HG03521 (cell line): ENCODE data around the gene LTN1.

Source experiments
- ATAC-seq: cut with Tn5 transposase; IDR thresholded peaks from one replicate; pipeline ENCODE4 v1.9.1; 2021; ENCODE audit warnings: mild to moderate bottlenecking, moderate library complexity; ENCODE audit not compliant: unreplicated experiment

The LTN1 gene

GRCh38 chr21:28986677-28987076 lies 6.0 kb downstream of the LTN1 start:
- no peak for ATAC-seq

DNA sequence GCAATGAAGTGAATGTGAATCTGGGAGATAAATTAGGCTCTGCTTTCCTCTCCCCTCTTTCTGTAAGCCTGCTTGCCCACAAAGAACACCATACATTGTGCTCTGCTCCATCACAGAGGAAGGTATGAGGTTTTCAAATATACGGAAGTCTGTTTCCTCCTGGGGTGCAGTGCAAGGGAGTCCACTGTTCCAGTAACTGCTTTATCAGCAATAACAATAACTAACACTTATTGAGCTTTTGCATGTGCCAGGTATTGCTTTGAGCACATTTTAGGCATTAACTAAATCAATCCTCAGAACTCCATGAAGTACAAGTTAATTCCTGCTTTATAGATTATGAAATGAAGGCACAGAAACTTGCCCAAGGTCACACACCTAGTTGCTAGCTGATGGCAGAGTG lies 10.0 kb downstream of the LTN1 start:
- no peak for ATAC-seq

GRCh38 chr21:28979092-28979491 lies 13.6 kb downstream of the LTN1 start:
- no peak for ATAC-seq

DNA sequence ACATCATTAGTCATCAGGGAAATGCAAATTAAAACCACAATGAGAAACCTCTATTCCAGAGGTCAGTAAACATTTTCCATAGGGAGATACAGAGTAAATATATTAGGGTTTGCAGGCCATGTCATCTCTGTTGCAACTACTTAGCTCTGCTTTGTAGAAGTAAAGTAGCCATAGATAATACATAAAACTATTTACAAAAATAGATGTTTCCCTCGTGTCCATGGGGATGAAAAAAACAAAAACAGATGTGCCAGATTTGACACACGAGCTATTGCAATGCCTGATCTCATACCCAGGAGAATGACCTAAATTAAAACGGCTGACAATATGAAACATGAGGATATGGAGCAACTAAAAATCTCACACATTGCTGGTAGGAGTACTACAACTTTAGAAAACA lies 17.3 kb downstream of the LTN1 start:
- ATAC-seq = no peak

DNA sequence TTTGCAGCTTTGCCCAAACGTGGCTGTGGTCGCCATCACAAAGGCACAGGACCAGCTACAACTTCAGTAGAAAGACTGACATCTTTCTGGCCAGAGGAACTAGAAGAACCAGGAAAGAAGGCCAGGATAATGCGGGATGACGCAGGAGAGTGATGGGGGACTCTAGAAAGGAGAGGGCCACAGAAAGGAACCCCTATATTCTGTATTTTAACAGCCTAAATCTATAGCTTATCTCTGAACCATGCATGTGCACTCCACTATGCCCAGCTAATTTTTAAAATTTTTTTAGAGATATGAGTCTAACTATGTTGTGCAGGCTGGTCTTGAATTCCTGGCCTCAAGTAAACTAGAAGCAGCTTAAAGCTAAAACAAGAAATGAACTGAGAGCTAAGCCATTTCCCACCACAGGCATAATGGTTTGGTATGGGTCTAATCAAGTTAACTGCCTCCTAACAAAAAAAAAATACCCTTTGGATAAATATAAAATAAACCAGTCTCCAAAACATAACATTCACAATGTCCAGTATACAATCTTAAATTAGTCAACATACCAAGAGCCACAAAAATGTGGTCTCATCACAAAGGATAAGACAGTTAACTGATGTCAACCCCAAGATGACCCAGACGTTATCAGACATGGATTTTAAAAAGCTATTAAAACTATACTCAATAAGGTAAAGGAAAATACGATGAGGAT lies 18.0 kb downstream of the LTN1 start:
- ATAC-seq = no peak

- ATAC-seq = no peak
Observed at GRCh38 chr21:28972398-28972797, 20.3 kb downstream of the LTN1 start.

- ATAC-seq = no peak
Observed at GRCh38 chr21:28971171-28971570, 21.5 kb downstream of the LTN1 start.

DNA sequence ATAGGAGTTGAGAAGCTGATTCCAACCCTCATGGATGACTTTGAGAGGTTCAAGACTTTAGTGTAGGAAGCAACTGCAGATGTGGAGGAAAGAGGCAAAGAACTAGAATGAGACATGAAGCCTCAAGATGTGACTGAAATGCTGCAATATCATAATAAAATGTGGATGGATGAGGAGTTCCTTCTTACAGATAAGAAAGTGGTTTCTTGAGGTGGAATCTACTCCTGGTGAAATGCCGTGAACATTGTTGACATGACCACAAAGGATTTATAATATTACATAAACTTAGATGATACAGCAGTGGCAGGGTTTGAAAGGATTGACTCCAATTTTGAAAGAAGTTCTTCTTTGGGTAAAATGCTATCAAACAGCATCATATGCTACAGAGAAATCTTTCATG lies 28.8 kb downstream of the LTN1 start:
- no peak for ATAC-seq

DNA sequence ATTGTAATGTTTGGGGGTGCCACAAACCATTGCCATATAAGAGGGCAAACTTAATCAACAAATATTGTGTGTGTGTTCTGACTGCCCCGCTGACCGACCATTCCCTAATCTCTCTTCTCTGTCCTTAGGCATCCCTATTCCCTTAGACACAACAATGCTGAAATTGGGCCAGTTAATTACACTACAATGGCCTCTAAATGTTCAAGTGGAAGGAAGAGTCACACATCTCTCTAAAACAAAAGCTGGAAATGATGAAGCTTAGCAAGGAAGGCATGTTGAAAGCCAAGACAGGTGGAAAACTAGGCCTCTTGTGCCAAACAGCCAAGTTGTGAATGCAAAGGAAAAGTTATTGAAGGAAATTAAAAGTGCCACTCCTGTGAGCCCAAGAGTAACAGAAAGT lies 30.2 kb downstream of the LTN1 start:
- ATAC-seq = no peak

GRCh38 chr21:28961927-28962326 lies 30.8 kb downstream of the LTN1 start:
- ATAC-seq = no peak

GRCh38 chr21:28960245-28960644 lies 32.4 kb downstream of the LTN1 start:
- no peak for ATAC-seq

GRCh38 chr21:28959367-28960099 lies 33.1 kb downstream of the LTN1 start:
- ATAC-seq = no peak

GRCh38 chr21:28953247-28953646 lies 39.4 kb downstream of the LTN1 start:
- ATAC-seq = no peak

DNA sequence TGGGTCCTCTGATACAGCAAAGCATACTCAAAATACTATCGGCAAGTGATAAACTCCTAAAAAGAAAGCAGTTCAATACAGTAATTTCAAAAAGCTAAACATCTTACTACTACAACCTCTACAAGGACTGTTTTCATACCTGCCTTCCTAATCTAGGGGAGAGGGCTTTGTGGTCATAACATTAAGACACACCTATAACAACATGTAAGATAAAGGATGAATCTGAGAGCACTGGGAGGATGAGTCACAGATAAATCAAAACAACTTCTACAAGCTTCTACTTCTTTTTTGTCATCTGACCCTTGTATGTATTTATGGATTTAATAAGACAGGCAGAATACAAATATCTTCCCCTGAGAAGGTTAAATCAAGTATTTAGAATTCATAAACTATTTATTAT lies 40.0 kb downstream of the LTN1 start:
- ATAC-seq = no peak

GRCh38 chr21:28949318-28949717 lies 43.4 kb downstream of the LTN1 start:
- no peak for ATAC-seq

GRCh38 chr21:28944296-28944695 lies 48.4 kb downstream of the LTN1 start:
- no peak for ATAC-seq

- no peak for ATAC-seq
Observed at GRCh38 chr21:28943631-28944030, 49.0 kb downstream of the LTN1 start.

GRCh38 chr21:28938726-28939125 lies 54.0 kb downstream of the LTN1 start:
- ATAC-seq = no peak

GRCh38 chr21:28937737-28938136 lies 54.9 kb downstream of the LTN1 start:
- ATAC-seq = no peak

DNA sequence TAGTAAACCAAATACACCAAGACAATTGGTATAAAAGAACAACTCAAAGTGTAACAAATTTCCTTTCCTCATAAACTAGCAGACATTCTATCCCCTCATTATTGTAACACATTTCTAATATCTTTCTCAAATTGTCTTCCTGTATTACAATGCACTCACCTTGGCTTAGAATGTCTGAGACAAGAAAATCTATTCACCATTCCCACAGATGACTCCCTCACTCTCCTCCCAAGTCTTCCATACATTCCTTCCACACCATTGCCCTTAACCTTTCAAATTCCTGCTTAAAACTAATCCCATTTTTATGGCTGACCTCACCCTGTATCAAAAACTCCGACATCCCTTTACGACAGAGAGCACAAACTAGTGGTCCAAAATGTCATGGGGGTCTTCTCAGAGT lies 56.0 kb downstream of the LTN1 start:
- ATAC-seq = no peak

GRCh38 chr21:28936036-28936435 lies 56.6 kb downstream of the LTN1 start:
- no peak for ATAC-seq

DNA sequence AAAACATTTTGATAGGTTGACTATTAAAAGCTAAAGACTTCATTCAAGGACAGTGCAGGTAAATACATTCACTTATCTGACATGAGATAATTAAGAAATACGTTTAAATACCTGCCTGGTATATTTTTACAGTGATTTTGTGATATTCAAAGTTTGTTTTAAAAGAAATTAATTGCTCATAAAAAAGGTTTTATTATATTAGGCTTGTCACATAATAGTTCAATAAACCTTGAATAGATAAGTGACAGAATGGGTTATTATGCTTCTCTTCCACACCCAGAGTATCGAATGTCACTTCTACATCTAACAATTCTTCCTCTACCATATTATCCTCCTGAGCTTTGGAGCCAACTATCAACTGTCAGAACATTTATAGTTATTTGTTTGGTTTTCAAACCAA lies 60.0 kb downstream of the LTN1 start:
- no peak for ATAC-seq
